SHP77 (cell line): ENCODE results near the gene PRKCH.

ENCODE experiments used
- DNase-seq, 2 experiments: peaks; one replicate each; lab custom pipeline; 2025; lab: John Stamatoyannopoulos, UW

The PRKCH gene

DNA sequence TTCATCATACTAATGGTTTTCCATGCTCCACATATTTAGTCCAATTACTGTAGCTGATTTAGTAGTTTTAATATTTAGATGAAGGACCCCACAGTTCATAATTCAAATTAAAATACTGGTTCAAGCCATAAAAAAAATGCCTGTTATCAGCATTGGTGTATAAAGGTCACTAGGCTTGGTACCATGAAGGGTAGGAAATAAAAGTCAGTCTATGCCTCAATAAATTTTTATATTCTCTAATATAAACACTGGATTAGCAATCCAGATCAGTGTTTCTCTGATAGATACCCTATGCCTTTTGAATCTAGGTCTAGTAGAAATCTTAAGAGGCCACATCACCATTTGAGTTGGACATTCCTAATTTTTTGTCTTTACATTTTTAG is 210.7 kb downstream of the PRKCH start:
- no peak for DNase-seq

DNA sequence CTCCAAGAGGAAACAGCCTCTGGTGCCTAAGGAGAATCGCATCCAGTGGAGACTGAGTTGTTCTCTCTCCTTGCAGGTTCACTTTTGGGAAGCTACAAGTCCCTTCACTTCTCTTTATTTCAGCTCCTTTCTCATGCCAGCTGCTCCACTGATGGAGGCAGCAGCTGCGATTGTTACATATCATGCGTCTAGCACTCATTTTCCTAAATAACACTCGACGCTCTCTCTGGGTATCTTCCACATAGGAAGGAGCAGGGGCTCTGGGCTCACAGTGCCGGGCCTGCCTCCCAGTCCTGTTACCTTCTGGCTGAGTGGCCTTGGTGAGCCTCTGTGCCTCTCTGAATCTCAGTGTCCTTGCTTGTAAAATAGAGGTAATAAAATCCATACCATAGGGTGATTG is 211.4 kb downstream of the PRKCH start:
- no peak for DNase-seq

DNA sequence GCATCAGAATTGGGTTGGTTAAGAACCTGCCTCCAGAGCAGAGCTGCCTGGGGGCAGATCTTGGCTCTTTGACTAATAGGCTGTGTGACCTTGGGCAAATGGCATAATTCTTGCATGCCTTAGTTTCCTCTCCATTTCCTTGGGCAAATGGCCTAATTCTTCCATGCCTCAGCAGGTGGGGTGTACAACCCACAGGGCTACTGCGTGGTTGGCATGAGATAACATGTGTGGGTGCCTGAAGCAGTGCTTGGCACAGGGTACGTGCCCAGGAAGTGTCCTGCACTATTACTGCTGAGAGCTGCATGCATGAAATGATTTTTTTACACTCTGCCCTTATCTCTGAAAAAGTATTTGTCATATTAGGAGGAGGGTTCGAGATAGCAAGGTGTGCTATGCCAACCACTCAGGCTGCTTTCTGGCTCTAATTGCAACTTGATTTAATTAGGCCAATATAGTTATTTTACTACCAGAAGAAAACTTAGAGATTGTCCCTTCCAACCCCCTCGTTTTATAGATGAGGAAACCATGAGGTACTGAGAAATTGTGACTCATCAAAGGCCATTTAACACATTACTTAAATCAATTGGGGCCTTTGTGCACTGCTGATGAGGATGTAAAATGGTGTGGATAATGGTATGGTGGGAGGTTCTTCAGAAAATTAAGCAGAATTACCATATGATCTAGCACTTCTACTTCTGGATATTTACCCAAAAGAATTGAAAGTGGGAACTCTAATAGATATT is 212.3 kb downstream of the PRKCH start:
- no peak for DNase-seq

DNA sequence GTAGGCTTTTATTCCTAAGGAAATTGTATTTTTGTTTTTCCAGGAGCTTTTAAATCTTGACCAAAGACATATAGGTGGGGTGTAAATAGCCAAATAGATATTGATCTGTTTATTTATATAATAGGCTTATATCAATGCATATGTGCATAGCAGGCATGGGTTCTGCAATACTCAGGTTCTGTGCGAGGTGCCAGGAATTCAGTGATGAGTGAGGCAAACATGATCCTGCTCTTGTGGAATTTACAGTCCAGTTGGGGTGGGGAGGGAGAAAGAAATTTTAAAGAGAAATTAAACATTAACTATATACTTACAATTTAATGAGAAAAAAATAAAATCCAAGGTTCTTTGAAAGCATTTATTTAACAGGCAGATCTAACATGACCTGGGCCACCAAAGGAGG is 213.7 kb downstream of the PRKCH start:
- no peak for DNase-seq

DNA sequence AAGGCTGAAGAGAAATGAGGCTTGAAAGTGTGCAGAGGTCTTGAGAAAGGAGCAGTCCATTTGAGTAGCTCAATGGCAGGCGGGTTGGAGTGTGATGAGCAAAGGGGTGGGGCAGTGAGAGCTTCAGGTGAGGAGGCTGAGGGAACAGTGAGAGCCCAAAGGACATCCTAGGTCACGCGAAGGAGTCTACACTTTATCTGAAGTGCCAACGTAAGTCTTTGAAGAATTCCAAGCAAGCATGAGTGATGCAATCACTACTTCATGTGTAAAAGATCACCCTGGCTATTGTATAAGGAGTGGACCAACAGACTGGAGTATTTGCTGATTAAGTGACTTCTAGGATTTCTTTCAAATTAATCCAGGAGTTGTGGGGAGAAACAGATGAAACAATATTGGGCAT is 214.1 kb downstream of the PRKCH start:
- no peak for DNase-seq

DNA sequence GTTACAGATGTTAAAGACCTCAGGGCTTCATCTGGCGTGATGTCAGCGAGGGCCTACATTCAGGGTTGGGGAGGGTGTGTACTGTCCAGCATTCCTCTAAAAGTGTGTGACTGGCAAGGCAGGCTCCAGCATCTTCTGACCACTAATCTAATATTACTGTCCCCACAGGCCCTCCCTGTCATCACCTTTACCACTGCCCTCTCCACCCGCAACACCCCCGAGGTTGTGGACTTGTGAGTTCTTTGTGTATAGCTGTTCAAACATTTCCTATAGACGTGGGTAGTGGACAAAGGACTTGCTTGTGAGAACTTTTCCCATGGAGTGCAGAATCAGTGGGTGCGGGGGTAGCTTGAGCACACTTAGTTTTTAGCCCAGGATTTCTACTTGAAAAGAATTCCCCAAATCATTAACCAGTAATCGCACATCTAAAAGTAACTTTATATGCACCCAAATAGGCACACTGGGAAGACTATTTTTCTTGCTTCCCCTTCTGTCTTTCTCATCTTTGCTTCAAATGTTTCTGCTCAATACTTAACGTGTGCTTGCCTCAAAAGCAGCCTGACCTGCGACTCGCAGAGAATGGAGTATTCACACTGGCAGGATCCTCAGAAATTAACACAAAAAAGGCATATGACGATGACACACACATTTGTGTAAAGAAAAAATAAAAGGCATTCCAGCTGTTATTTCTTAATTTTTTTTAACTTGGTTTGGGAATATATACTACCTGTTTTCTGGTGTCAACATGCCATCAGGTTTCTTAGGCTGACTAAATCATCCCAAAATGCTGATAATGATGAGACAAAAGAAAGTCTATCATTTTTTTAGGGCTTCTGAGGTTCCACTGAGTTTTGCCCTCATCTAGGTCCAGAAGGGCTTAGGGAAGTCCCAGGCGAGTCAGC is 215.5 kb downstream of the PRKCH start:
- no peak for DNase-seq

DNA sequence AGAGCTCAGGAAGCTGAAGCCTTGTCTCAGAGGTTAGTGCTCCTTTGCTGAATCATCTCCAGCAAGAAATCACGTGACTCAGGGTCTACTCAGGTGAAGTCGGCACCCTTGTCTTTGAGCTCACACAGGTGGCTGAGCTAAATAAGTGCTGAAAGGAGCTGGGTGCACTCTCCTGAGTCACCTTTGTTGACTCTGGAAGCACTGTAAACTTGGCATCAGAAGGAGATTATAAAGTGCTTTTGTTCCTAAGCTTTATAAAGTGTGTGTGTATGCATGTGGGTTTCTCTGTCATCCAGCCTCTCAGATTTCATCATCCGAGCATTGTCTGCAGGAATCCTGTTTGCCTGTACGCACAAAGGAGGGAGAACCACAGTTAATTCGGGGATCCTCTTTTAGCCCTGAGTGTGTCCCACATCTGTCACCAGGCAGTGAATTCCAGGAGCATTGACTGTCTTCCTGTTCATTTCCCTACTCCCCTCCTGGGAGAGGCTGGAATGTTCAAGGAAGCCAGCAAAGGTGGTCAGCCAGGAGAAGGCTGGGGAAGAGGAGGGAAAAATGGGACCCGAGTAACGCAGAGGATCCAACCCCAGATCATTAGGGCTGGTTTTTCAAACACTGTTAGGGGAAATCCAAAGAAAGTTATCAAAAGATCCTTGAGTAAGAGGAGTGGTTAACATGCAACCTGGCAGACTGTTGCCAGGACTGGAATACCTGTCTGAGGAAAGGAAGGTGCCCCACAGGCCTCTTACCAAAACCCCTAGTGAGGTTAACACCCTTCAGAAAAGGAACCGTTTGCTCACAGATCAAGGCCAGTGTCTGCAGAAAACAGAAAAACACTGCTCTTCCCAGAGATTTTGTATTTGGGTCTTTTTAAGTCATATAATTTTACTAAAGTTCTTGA is 216.4 kb downstream of the PRKCH start:
- peak in 1 of 2 experiments; percentile 45 for DNase-seq

DNA sequence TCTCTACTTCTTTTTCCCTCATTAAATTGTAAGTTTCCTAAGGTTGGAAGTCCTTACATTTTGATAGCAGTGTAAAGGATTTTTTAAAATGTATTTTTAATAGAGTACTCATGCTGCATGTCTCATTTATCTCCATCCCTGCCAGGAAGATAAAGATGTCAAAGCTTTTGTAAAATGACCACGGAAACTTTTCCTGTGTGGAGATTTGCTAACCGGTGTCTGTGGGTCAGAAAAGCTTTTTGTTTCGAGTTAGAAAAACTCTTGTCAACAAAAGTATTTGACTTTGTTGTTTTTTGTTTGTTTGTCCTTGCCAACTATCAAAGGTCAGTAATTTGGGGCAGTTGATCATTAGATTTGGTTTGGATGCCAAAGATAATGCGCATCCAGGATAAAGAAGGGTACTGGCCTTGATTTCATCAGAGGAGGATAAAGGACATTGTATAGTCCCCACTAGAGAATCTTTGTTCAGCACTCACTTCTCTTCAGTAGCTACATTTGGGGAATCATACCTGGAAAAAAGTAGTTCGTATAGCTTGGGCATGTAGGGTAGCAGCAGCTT is 217.2 kb downstream of the PRKCH start:
- no peak for DNase-seq

DNA sequence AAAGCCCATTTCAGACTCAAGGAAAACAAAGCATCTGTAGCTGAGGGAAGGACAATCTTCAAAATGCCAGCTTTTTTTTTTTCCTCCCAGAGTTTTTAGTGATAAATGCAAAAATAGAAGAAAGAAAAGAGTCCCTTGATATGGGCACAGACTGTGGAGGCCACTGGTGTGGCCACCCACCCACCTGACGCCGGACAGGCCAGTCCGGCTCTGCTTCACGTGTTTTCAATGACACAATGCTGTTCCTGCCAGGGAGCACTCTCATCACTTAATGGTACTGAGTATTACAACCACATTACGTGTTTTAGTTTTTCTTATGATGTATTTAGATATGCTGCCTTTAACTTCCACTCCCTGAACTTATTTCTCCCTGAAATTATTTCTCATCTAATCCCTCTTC is 218.3 kb downstream of the PRKCH start:
- DNase-seq: no peak

DNA sequence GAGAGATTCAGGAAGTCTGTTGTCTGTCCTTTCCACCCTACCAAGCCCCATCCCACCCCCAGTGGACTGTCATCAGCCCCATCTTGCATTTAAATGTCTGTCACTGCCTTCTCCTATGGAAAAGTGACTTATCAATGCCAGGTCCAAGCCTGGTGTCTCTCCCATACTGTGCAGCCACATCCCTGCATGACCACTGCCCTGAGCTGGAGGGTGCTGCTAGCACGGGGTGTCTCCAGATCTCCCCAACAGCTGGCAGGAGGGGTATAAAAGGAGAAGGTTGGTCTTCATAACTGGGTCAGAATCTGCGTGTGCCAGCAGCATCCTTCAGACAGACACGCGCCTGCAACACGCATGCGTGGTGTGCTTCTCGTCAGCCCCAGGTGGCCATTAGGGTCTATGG is 219.6 kb downstream of the PRKCH start:
- DNase-seq: no peak

DNA sequence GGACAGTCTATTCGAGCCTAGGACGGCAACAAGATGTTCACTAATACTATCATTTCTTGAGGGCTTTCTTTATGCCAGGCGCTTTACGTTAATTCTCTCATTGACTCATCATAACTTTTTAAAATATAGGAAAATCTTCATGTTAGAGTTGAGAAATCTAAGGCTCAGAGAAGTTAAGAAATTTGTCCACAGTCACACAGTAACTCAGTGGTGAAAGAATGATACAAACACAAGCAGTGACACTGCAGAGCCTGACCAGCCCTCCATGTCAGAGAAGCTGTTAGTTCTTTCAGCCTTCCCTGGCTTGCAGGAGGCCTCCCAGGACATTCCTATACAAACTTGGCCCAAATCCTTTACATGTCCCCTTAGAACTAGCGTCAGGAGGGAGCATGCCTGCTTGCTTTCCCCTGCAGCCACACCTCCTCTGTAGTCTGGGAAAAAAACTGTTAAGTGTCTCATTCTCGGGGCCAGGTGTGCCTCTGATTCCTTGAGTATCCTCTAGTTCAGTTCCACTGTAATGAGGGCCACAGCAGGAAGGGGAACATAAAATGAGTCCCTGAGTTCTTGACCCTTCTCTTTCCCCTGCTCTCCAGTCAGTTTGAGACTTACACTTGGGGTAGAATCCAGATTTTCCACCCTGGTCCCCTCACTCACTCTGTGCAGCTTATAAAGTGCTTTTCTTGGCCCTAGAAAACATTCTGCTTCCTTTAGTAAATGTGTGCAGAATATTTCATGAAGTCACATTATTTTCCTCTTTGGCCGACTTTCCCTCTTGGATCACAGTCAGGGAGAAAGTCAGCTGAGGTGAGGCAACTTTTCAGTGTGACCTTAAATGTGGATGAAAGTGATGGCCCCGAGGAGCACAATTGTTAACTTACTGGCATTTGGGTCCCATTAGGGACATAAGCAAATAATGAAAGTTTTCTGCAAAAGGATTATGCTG is 221.7 kb downstream of the PRKCH start:
- no peak for DNase-seq

DNA sequence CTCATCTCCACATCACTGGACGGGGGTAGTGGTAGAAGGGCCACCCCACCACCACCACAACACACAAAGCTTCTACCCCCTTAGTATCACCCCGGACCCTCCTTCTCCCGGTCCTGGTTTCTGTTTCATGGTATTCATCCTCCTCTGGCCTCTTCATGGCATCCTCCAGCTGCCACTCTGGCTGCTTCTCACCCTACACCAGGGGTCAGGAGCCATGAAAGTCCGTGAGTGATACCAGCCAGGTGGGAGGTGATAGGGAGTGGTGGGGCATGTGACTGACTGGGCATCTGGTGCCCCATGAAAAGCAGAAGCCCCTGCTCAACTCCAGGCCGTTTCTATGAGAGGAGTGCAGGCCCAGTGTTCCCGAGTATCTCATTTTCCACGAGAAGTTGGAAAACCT is 222.6 kb downstream of the PRKCH start:
- no peak for DNase-seq

DNA sequence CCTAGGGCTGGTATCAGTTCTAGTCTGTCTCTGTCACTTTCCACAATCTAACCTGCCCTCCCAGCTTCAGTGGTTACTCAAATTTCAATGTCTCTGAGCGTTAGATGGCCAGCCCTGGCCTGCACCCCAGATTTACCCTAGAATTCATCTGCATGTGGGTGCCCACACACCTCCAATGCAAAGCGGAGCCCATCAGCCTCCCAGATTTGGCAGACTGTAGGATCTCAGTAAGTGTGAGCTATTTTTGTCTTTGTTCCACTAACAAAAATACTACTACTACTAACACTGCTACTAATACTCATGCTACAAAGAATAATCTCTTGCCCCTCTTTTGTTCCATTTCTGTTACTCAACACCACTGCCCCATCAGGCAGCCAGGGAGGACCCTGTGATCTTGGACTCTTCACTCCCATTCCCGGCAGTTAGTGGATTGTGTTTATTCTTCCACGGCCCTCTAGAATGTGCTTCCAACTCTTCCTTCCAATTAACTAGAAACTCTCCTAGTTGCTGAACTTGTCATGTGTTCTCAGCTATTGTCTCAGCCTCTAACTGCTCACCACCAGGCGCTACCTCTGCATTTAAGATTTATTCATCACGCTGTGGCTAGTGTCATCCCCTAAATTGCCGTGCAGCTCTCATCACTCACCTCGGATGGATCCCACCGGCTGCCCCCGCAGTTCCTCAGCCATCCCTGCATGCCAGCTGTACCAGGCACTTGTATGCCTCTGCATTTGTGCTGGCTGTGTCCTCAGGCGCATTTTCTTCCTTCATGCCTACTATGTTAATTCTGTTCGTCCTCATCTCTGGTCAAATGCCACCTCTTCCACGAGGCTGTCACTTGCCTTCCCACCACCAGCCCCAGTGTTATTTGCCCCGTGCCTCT is 223.3 kb downstream of the PRKCH start:
- DNase-seq: no peak

DNA sequence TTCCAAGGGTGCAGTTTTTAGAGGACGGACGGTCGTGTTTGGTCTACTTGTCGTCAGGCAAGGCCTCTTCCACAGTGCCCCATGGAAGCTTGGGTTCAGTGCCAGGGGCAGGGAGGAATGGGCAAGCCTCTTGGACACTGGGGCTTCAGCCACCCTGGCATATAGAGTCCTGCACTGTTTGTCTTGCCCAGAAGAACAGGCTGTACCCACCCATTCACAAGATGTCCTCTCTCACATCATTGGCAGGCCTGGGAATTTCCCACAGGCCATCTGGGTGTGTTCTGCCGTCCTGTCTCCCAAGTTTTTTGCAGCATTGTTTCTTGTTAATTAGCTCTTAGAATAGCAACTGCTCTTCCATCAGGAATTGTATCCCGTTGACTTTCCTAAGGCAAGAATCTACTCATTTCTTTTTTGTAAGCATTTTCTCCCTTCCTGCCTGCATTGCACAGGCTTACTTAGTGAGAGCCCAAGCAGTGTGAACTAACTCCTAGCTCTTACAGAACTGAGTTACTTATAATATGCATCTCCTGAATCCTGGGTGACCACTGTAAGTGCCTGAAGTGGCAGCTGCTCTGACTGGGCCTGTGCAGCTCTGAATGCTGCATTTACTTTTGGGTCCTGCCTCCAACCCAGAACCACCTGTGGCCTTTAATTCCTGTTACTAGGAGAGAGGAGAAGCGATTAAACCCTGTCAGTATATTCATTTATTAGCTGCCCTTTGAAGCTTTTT is 224.5 kb downstream of the PRKCH start:
- no peak for DNase-seq

DNA sequence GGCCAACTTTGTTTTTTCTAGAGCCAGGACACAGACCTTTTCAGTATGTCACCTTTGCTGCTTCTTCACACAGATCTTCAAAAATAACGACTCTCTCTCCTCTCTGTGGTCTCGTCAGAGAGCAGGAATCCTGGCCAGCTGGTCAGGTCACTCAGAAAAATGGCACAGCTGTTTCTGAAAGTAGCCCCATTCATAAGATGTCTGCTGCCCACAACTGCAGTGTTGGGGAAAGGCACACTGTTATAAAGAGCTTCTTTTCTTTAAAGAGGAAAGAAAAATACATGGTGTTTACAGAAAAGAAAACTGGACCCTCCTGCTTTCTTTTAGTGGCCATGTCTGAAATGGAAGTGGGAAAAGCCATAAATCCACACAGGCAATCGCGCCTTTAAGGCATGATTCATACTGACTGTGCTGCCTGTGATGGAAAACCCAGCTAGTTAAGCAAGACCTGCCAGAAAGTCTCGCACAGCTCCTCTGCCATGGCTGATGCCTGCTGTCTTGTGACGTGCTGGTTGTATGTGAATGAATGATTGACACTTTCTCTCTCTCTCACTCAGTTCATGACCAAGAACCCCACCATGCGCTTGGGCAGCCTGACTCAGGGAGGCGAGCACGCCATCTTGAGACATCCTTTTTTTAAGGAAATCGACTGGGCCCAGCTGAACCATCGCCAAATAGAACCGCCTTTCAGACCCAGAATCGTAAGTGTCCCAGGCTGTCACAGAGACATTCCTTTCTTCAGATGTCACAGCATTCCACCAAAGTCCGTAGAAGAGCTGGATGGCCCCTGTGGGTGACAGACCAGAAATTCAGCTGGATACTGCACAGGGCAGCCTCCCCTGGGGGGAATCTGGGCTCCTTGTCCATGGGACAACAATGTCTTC is 226.0 kb downstream of the PRKCH start:
- no peak for DNase-seq

DNA sequence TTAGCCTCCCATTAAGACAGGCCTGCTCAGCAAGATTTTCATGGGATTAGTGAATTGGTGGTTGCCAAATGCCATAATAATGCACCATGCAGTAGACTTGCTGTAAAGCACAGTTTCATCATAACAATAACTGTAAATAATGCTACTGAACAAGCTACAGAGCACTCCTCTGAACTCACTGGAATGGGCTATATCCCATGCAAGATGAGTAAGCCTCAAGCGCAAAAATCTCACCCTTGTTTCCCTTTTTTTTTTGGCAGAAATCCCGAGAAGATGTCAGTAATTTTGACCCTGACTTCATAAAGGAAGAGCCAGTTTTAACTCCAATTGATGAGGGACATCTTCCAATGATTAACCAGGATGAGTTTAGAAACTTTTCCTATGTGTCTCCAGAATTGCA is 228.0 kb downstream of the PRKCH start:
- no peak for DNase-seq

DNA sequence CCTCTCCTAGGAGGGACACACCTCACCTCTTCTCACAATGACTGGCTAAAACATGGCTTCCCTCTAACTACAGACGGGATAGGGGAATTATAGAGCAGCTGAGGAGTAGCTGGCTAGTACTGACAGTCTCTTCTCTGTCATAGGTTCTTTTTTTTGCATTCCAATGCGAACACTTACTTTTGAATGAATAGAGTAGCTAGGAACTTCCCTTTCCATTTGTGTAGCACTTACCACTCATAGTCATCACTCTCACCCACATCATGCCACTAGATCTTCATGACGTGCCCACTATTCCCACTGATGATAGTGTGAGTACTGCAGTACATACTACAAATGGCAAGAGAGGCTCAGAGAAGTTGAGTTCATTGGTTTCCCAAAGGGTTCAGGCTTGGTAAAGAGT is 230.0 kb downstream of the PRKCH start:
- no peak for DNase-seq

DNA sequence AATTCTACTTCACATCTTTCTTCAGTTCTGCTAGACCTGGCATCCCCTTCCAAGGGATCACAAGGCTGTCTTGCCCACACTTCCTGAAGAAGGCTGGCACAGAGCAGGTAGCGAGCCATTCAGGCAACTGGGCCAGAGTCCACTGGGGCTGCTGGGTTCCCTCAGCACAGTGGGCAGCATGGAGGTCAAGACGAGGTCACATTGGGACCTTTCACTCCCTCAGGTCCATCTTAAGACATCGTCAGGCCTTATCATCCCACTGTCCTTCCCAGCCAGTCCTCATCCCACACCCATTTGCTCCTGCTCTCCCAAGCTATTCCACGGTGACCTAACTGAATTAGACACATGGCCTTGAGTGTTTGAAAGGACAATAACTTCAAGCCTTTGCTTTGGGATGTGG is 230.9 kb downstream of the PRKCH start:
- DNase-seq: no peak
